GM18498 (cell line): ENCODE data around the gene TMEM106C.
"Not testable (repeated sequence)": the region's sequence is repeated elsewhere in the genome, so short reads cannot be mapped to it uniquely, and the experiment has no call there.

Experiments
- ATAC-seq: cut with Tn5 transposase; IDR thresholded peaks from one replicate; pipeline ENCODE4 v1.9.1; 2021; ENCODE audit warnings: mild to moderate bottlenecking, moderate library complexity; ENCODE audit not compliant: unreplicated experiment

The TMEM106C gene

DNA sequence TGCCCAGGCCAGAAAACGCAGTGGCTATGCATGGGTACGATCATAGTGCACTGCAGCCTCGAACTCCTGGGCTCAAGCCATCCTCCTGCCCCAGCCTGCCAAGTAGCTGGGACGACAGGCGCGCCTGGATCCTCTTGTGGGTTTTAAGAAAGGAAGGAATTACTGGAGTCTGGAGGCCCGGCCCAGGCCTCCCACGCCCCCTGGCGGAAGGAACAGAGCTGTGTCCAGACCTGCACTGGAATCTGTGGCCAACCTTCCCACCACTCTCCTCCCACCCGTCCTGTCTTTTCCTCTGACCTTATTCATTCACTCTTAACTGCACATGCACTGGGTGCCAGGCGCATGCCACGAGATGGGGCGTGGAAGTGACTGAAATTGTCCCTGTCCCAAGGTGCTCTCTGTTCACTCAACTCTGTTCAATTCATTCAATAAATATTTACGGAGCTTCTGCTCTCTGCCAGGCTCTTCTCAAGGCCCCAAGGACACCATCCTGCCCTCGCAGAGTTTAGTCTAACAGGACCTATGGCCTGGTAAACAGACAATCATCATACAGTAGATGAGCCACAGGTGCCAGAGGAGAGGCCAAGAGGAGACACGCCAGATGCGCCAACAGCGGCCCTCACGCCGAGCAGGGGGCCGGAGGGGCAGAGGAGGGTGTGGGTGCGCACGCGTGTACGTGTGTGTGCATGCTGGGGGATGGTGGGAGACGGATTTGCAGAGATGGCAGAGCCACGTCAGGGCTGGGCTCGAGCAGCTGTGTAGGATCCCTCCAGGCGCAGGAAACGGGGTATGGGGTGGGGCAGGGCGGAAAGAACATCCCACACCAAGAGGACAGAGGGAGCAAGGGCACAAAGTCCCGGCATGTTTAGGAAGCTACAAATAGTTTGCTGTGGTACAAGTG lies 13.7 kb upstream of the TMEM106C start:
- no peak for ATAC-seq

DNA sequence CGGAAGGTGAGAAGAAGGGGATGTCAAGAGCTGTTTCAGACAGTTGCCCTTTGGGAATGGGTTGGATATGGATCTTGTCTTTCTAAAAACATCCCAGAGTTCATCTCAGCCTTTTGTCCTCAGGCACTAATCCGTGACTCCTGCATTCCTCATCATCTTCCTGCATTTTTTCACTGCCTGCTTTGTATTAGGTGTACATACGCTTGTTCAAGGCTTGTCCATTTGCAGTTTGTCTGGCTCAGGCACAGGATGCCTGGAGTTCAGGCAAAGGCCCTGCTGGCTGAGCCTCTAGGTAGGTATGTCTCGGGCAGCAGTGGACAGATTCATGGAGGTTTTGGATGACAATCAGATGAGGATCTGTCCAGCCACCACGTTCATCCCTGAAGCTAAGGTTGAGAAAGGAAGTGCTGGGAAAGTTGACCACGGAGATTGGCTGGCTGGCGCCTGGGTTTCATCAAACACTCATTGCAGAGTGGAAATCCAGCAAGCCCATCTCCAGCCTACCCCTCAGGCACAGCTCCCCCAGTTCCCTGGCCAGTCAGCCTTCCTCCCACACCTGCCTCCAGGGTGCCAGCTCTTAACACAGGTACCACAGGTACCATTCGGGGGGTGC lies 12.4 kb upstream of the TMEM106C start:
- ATAC-seq = no peak

DNA sequence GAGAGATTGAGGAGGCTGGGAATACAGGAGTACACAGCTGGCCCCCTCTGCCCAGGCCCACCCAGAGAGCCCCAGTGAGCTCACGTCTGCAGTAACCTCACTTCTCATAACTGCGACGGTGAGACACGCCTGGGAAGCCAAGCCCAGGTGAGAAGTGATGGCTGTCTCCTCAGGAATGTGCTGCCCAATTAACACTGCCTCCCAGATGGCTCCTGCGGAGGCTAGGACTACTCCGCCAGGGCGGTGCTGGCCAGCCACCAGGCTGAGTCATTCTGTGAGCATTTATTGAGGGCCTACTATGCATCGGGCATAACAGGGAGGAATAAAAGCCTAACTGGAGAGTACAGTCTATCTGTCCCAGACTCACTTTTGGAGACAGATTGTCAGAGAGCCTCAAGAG lies 9.3 kb upstream of the TMEM106C start:
- no peak for ATAC-seq

DNA sequence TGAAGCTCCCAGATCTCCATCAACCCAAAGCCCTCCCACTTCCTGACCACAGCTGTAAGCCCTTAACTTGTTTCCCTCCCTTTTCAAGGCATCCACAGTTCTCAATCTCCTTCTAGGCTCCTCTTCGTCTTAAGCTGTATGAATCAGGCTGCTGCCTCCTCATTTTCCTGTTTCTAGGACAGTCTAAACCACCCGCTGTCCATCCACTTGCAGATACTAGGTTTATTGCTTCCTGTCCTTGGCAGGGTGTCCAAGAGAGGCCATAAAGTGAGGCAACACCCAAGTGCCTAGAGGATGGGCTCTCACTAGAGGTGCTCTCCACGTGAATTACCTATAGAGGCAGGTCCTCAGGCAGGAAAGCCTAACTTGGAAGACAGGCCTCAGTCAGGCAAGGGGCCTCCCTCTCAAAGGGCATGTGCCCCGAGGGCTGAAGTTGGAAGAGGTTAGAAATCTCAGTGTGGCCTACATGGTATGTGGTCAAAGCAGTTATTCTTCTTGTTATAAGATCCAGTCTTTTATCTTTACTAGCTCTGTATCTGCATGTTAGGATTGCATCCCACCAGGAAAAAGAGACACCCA lies 8.8 kb upstream of the TMEM106C start:
- ATAC-seq = no peak

DNA sequence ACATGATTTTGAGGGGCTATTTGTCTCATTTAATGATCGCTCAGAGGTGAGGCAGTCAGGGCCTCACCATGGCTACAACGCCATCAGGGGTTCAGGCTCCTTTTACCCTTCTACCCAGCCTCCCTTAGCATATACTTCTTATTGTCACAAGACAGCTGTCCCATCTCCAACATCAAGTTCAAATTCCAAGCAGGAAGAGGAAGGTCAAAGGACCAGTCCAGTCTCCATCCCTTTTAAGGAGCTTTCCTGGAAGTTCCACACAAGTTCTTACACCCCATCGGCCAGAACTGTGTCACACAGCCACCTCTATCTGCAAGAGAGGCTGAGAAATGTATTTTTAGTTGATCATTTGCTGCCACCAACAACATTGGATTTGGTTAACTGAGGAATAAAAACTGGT lies 8.3 kb upstream of the TMEM106C start:
- ATAC-seq = no peak

DNA sequence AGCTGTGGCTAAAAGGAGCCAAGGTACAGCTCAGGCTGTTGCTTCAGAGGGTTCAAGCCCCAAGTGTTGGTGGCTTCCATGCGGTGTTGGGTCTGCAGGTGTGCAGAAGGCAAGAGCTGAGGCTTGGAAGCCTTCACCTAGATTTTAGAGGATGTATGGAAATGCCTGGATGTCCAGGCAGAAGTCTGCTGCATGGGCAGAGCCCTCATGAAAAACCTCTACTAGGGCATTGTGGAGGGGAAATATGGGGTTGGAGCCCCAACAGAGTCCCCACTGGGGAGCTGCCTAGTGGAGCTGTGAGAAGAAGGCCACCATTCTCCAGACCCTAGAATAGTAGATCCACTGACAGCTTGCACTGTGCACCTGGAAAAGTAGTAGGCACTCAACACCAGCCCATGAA lies 5.7 kb upstream of the TMEM106C start:
- not testable (repeated sequence) for ATAC-seq

DNA sequence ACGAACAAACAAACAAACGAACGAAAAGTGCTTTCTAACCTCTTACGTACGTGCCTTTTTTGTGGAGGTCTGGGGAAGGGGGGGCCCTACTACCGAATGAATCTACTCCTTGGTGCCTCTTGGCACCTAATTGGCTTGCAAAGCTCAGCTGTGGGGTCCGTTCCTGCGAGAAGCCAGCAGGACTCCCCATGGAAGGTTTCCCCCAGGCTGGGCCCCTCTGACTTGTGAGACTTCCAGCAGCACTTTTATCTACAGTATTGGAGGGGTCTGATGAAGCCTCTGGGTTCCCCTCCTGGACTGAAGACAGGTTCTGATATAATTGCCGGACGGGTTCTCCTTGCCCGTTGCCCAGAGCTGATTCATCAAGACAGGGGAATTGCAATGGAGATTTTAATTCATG lies 1.2 kb upstream of the TMEM106C start:
- ATAC-seq = no peak

DNA sequence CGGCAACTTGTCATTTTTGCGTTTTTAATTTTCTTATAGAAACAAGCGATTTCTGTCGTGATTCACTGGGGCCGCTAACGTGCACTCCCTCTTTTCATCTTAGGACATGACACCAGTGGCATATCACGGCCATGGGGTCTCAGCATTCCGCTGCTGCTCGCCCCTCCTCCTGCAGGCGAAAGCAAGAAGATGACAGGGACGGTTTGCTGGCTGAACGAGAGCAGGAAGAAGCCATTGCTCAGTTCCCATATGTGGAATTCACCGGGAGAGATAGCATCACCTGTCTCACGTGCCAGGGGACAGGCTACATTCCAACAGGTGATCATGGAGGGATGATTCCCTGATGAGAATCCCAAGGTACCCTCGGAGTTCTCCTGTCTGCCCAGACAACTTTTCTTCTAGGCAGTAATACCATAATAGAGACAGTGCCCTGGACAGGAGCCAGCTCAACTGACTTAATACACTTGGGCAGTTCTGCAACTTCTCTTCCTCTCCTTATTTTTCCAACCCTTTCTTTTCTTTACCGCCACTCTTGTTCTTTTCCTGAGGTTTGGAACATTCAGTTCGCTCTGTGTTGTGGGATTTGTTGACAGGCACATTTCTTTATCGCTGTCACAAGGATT lies 821 bp downstream of the TMEM106C start:
- ATAC-seq = no peak

DNA sequence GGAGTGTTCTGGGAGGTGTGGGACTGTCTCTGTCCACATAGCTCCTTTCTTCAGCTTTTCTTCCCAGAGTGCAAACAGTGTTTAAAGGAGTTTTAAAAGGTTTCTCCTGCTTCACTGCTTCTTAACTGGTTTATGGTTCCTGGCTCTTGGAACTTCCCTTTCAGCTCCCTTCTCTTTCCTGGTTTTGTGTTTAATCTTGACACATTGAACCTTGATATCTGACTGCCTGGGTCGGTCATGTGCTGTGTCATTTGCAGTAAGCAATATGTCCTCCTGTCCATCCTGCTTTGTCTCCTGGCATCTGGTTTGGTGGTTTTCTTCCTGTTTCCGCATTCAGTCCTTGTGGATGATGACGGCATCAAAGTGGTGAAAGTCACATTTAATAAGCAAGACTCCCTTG lies 2.2 kb downstream of the TMEM106C start:
- ATAC-seq = no peak

DNA sequence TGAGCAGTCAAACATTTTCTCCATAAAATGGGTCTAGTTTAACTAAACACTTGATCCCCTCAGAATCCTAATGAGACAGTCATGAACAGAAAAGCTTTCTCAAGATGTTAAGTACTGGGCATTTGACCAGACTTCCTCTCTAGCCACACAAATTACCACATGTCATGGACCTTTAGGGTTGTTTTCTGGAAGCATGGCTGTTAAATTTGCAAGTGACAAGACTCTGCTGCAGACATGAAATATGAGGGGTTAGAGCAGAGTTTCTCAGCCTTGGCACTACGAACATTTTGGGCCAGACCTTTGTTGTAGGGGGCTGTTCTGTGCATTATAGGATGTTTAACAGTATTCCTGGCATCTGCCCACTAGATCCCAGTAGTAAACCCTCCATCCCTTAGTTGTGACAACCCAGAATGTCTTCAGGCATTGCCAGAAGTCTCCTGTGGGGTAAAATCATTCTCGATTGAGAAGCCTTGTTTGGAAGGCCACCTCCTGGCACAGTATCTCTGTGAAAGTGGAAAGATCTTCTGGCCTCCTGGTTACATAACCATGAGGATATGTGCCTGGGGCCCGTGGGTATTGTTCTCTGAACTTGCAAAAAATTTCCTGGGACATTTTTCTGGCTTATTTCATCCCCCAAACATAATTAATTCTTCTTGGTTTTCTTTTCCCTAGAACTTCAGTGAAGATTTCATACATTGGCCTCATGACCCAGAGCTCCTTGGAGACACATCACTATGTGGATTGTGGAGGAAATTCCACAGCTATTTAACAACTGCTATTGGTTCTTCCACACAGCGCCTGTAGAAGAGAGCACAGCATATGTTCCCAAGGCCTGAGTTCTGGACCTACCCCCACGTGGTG lies 4.3 kb downstream of the TMEM106C start:
- ATAC-seq = no peak

DNA sequence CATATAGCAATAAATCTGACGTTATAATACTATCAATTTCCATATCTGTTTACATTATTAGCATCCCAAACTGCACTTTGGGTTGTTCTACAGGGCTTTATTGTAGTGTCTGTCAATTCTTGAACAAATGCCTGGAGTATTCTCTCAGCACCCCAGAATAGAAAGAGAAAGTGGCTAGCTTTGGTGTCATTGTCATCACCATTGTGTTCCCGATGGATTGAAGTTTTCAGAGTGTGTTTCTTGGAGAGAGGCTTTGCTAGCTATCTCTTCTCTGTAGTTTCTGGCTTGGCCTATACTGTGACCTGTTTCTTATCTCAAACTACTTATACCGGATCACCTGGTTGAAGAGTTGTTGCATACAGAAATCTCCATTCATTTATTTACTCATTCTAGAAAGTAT lies 6.4 kb downstream of the TMEM106C start:
- no peak for ATAC-seq

DNA sequence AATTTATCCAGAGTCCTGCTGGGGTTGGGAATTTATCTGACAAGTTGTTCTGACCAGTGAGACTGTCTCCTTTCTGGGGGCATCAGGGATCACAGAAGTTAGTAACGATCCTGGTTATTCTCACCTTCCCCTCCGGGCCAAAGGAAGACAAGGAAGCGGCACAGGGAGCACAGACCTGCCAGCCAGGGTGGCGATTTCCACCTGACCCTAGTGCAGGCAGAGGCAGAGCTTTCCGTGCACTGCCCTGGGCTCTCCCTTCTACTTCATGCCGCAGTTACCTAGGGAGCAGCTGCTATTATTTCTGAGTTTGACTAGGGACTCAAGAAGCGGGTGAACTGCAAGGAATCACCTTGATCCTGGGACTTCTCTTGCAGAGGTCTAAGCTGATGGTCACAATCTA lies 7.4 kb downstream of the TMEM106C start:
- ATAC-seq = no peak

DNA sequence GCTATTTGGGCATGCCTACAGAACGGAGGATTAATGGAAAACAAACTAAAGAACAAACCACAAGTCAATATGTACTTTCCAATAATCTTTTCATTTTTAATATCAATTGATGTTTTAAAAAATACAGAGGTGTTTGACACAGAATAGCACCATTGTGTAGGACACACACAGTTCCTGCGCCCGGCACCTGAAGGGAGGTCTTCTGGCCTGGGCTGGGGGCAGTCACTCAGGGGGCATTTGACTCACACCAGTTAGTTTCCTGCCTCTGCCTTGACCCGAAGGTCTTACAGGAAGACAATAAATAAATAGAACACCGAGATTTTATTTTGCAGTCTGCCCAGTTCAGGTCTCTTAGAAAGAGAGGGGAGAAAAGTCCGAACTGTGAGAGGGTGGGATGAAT lies 9.5 kb downstream of the TMEM106C start:
- ATAC-seq = no peak

DNA sequence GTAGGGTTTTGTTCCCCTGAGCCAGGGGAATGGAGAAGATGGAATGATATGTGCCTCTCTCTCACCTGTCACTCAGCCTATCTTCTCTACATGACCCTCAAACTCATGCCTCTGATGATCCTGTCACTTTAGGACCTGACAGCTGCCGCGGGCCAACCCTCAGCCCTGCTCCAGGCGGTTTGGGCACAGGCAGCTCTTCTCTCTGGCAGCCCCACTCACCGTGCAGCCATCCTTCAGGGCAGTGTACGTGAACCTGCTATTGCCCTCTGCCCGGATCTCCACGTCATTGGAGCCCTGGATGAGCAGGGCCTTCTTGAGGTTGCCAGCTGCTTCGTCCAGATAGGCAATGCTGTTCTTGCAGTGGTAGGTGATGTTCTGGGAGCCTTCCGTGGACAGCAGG lies 10.5 kb downstream of the TMEM106C start:
- ATAC-seq = no peak

DNA sequence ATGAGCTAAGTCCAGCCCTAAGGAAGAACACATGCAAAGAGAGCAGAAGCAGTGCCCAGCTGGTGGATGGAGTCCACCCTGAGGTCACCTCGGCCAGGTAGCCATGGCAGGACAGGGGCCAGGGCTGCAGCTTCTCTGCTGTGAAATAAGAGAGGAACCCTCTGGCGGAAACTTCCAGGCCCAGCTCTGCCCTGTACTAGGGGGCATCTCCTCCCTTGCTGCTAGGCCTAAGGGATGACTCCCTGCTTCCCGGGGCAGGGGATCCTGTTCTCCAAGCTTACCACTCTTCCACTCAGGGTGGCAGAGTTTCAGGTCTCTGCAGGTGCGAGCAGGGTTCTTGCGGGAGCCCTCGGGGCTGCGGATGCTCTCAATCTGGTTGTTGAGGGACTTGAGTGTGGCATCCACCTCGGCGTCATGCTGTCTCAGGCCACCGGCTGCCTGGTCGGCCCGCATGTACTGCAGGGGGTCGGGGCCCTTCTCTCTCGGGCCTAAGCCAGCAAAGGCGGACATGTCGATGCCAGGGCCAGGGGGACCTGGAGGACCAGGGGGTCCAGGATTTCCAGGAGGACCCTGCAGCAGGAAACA lies 11.7 kb downstream of the TMEM106C start:
- ATAC-seq = no peak

DNA sequence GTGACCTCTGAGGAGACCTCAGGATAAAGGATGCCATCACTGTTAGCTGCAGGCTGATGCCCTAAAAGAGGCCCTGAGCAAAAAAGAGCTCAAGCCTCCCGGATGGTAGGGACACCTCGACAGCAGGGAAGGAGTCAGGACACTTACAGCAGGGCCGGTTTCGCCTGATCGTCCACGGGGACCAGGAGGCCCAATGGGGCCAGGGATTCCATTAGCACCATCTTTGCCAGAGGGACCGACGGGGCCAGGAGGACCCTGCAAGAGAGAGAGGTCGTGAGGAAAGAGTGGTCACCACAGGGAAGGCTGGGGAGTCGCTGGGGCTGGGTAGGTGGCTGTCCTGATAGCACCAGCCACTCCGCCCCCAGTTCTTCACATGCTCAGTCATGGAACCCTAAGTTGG lies 12.4 kb downstream of the TMEM106C start:
- ATAC-seq = no peak

DNA sequence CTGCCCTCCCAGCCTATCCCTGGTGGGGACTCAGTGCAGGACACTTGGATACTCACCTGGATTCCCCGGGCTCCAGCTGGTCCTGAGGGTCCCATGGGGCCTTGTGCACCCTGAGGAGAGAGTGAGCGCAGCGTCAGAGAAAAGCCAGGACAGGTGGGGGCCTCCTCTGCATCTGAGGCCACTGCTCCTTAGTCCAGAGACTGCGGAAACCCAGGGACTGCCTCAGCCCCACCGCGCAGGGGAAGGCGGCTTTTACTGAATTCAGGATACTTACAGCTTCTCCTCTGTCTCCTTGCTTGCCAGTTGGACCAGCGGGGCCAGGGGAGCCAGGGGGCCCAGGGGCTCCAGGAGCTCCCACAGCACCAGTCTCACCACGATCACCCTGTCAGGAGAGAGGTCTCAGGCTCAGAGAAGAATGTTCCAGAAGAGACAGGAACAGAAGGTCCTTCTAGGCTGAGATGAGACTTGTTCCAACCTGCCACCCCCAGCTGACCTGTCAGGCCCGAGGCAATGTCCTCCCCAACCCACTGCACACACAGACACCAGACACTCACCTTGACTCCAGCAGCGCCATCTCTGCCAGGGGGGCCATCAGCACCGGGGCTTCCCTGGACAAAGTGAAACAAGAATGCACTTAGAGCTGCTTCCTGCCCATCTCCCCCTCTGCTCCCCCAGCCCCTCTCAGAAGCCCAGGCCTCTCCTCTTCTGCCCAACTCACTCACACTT lies 13.8 kb downstream of the TMEM106C start:
- ATAC-seq = no peak

DNA sequence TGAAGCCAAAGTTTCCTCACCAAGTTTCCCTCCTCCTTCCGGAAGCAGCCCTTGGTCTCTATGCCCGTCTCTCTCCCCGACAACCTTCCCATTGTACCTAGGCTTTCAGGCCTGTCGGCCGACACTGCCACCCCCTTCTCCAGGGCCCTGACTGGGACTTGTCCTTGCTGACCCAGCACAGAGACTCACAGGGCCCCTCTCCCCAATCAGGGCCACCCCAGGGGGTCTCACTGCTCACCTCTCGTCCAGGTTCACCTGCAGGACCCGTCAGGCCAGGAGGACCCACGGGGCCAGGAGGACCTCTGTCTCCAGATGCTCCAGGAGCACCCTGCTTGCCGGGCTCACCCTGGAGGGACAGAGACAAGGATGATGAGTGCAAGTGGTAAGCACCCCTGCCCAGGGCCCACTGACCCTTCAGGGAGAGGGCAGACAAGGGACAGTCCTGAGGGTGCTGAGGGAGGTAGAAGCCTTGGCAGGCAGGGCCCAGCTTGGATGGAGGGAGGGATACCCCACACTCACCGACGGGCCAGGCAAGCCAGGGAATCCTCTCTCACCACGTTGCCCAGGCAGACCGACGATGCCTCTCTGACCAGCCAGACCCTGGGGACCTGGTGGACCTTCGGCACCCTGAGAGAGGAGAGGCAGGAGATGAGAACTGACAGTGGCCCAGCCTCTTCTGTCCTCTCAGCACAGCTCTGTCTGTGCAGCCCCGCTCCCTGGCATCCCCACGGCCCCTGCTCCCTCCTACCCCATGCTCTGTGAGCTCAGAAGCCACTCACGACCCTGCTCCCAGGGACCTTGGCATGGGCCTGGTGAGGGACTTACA lies 14.6 kb downstream of the TMEM106C start:
- ATAC-seq = no peak

DNA sequence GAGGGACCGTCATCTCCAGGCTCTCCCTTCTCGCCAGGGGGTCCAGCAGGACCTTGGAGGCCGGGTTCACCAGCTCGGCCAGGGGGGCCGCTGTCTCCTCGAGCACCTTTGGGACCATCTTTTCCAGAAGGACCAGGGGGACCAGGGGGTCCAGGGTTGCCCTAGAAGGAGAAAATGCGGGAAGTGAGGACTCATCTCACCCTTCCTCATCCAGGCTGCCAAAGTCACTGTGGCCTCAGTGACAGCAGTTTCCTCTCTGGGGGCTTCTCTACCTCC lies 15.1 kb downstream of the TMEM106C start:
- no peak for ATAC-seq
